ENCODE data around the gene TAF11.
"Not testable (repeated sequence)": the region's sequence is repeated elsewhere in the genome, so short reads cannot be mapped to it uniquely, and the experiment has no call there.

Gene TAF11

GRCh38 chr6:34887753-34888513 is at the start of gene TAF11:
TAF11 (minus strand) TSS chr6:34888042; CDS start chr6:34887957, 85 bp downstream.
- peak; percentile 64 to 78 (median 74) for DNase-seq

GRCh38 chr6:34934516-34934915 is 46.7 kb upstream of the TAF11 start:
- DNase-seq: no peak

- not testable (repeated sequence) for DNase-seq
These were observed 44.4 kb upstream of the TAF11 start for GRCh38 chr6:34932202-34932601.

- no peak for DNase-seq
These were observed 42.4 kb upstream of the TAF11 start for GRCh38 chr6:34930221-34930620.

GRCh38 chr6:34929241-34929978 is 41.6 kb upstream of the TAF11 start:
- no peak for DNase-seq

- DNase-seq: no peak
These were observed 40.9 kb upstream of the TAF11 start for GRCh38 chr6:34928695-34929094.

- DNase-seq: no peak
These were observed 40.4 kb upstream of the TAF11 start for GRCh38 chr6:34928220-34928619.

- DNase-seq: no peak
These were observed 38.8 kb upstream of the TAF11 start for GRCh38 chr6:34926655-34927054.

- no peak for DNase-seq
These were observed 37.2 kb upstream of the TAF11 start for GRCh38 chr6:34924831-34925625.

GRCh38 chr6:34922177-34922663 is 34.4 kb upstream of the TAF11 start:
- DNase-seq: no peak

- DNase-seq: no peak
These were observed 32.3 kb upstream of the TAF11 start for GRCh38 chr6:34920097-34920496.

- DNase-seq: no peak
These were observed 31.8 kb upstream of the TAF11 start for GRCh38 chr6:34919651-34920050.

GRCh38 chr6:34917626-34918285 is 29.9 kb upstream of the TAF11 start:
- no peak for DNase-seq

- DNase-seq: no peak
These were observed 28.6 kb upstream of the TAF11 start for GRCh38 chr6:34916348-34916967.

- DNase-seq: no peak
These were observed 26.5 kb upstream of the TAF11 start for GRCh38 chr6:34914358-34914757.

- no peak for DNase-seq
These were observed 25.0 kb upstream of the TAF11 start for GRCh38 chr6:34912715-34913464.

- DNase-seq: no peak
These were observed 24.0 kb upstream of the TAF11 start for GRCh38 chr6:34911822-34912221.

- DNase-seq: no peak
These were observed 21.6 kb upstream of the TAF11 start for GRCh38 chr6:34909320-34909883.

GRCh38 chr6:34908194-34908593 is 20.4 kb upstream of the TAF11 start:
- DNase-seq: no peak

- no peak for DNase-seq
These were observed 19.0 kb upstream of the TAF11 start for GRCh38 chr6:34906826-34907225.

GRCh38 chr6:34904990-34905613 is 17.3 kb upstream of the TAF11 start:
- DNase-seq: no peak

All from activated naive CD4-positive, alpha-beta T cell (primary cell).